ENCODE data around the gene APBB1IP.

Gene APBB1IP

DNA sequence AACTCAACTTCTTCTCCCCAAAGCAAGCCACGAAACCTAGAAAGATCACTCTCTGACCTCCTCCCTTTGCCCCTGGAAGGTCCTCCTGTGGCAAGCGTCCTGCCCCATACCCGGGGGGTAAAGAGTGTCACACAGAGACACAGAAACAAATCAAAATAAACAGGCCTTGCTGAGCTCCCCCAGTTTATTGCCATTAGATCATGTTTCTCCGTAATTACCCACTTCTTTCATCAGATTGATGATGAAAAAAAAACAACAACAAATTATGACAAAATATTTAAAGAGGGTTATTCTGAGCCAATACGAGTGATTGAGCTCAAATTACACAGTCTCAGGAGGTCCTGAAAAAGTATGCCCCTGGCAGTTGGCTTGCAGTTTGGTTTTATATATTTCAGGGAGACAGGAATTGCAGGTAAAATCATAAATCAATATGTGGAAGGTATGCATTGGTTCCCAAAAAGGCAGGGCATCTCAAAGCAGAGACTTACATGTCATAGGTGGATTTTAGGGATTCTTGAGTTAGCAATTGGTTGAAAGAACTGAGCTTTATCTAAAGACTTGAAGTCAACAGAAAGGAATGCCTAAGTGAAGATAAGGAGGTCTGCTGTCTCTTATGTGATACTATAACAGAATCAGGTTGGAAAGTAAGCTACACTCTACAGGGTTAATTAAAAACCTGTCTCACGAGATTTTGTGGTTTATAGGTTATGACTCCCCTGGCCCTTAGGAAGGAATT is 86.2 kb downstream of the APBB1IP start:
- no peak overlapping the region for H3K4me3 Mint-ChIP-seq
- H3K4me1 Mint-ChIP-seq (ENCODE audit: low read depth): peaks cover 7% of the 10 kb centered on the region
- H3K9me3 Mint-ChIP-seq: peaks cover 4% of the 10 kb centered on the region
- peak overlapping the region; percentile 5 for H3K27ac Mint-ChIP-seq
- peaks cover 43% of the 10 kb centered on the region for H3K36me3 Mint-ChIP-seq (ENCODE audit: low read depth)
- H3K27me3 Mint-ChIP-seq (ENCODE audit: low read depth): no peaks in the 10 kb centered on the region

DNA sequence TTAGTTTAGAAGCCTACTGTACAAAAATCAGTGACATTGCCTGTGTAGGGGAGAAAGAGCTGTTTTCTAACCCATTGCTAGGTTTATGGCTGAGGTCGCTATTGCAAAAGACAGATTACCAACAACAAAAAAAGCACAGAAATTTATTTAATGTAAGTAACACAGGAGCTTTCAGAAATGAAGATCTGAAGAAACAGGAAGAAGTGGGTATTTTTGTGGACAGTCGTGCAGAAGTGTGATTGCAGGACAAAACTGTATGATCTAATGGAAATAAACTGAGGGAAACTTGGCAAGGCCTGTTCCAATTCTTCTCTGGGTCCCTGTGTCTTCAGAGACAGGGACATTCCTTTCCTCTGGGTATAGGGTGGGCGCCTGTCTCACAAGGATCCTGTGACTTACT is 87.4 kb downstream of the APBB1IP start:
- Mint-ChIP-seq H3K27ac (no peak overlapping the region), H3K9me3 (no peaks in the 10 kb centered on the region), H3K27me3 (ENCODE audit: low read depth) (no peaks in the 10 kb centered on the region), H3K4me1 (ENCODE audit: low read depth) (peaks cover 3% of the 10 kb centered on the region), H3K36me3 (ENCODE audit: low read depth) (peaks cover 32% of the 10 kb centered on the region), H3K4me3 (no peak overlapping the region)

DNA sequence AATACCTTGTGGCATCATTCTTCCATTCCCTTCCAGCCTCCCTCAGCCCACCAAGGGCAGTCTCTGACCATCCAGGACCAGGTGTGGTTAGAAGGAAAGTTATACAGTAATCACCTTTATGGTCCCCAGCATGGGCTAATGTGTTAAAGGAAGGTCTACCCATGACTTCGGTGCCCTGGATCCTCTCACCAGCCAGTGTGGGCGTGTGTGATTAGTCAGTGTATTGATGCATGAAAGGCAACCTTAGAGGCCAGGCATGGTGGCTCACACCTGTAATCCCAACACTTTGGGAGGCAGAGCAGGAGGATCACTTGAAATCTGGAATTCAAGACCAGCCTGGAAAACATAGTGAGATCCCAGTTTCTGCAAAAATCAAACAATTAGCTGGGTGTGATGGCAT is 88.9 kb downstream of the APBB1IP start:
- peaks cover 30% of the 10 kb centered on the region for H3K36me3 Mint-ChIP-seq (ENCODE audit: low read depth)
- no peak overlapping the region for H3K4me3 Mint-ChIP-seq
- H3K4me1 Mint-ChIP-seq (ENCODE audit: low read depth): peaks cover 3% of the 10 kb centered on the region
- peak overlapping the region; percentile 3 for H3K27ac Mint-ChIP-seq
- no peaks in the 10 kb centered on the region for H3K9me3 Mint-ChIP-seq
- H3K27me3 Mint-ChIP-seq (ENCODE audit: low read depth): no peaks in the 10 kb centered on the region

DNA sequence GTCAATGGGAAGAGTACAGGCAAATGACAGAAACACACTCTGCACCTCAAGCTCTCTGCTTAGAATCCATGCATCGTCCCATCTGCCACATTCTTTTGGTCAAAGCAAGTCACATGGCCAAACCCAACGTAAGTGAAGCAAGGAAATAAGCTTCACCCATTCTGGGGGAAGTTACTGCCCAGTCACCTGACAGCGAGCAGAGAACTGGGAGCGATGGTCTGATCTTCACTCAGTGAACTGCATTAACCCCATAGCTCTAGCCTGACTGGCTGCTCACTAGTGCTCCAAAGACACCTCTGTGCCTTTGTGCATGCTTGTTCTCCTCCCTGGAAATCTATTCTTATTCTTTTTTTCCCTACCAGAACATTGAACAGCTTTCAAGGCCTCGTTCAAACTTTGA is 89.9 kb downstream of the APBB1IP start:
- H3K27me3 Mint-ChIP-seq (ENCODE audit: low read depth): no peaks in the 10 kb centered on the region
- no peak overlapping the region for H3K4me3 Mint-ChIP-seq
- H3K4me1 Mint-ChIP-seq (ENCODE audit: low read depth): peaks cover 3% of the 10 kb centered on the region
- H3K27ac Mint-ChIP-seq: no peak overlapping the region
- H3K36me3 Mint-ChIP-seq (ENCODE audit: low read depth): peaks cover 26% of the 10 kb centered on the region
- H3K9me3 Mint-ChIP-seq: no peaks in the 10 kb centered on the region

DNA sequence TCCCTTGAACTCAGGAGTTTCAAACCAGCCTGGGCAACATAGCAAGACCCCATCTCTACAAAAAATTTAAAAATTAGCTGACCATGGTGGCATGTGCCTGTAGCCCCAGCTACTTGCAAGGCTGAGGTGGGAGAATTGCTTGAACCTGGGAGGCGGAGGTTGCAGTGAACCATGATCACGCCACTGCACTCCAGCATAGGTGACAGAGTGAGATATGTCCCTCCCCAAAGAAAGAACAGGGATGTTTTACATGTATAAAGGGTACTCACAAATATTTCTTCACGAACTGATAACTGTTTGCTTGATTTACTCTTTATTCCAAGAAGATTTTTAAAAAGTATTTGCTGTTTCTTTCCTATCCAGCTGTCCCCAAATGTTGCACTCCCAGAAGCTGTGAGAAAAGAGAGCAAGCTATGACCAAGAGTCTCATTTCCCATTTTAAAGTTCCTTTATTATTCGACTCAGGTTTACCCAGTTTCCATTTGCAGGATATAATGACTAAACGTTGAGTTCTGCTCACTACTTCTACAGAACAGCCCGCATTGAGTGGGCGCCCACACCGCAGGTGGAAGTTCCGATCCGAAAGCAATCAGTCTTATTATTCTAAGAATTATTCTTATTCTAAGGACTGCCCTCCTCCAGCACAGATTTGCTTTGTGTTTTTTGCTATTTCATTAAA is 90.7 kb downstream of the APBB1IP start:
- H3K36me3 Mint-ChIP-seq (ENCODE audit: low read depth): peaks cover 29% of the 10 kb centered on the region
- H3K9me3 Mint-ChIP-seq: no peaks in the 10 kb centered on the region
- no peaks in the 10 kb centered on the region for H3K27me3 Mint-ChIP-seq (ENCODE audit: low read depth)
- H3K27ac Mint-ChIP-seq: no peak overlapping the region
- no peak overlapping the region for H3K4me3 Mint-ChIP-seq
- peaks cover 3% of the 10 kb centered on the region for H3K4me1 Mint-ChIP-seq (ENCODE audit: low read depth)

DNA sequence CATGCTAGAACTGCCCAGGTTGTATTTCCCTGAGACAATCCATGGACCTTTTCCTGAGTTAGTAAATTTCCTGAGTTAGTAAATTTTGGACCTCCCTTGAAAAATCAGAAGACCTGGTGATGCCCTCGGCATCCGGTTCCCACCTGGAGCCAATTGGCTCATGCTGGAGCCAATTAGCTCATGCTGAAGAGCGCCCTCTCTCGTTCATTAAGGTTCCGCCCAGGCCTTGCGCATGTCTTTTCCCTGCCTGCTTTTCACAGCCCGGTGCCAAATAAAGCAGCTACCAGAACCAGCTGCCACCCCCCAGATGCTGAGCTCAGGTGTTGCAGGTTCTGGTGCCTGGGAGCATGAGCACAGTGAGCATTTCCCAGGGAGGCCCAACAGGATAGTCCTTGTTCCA is 96.2 kb downstream of the APBB1IP start:
- Mint-ChIP-seq H3K27ac (no peak overlapping the region), H3K4me3 (no peak overlapping the region), H3K36me3 (ENCODE audit: low read depth) (peaks cover 24% of the 10 kb centered on the region), H3K9me3 (no peaks in the 10 kb centered on the region), H3K4me1 (ENCODE audit: low read depth) (no peaks in the 10 kb centered on the region), H3K27me3 (ENCODE audit: low read depth) (no peaks in the 10 kb centered on the region)

DNA sequence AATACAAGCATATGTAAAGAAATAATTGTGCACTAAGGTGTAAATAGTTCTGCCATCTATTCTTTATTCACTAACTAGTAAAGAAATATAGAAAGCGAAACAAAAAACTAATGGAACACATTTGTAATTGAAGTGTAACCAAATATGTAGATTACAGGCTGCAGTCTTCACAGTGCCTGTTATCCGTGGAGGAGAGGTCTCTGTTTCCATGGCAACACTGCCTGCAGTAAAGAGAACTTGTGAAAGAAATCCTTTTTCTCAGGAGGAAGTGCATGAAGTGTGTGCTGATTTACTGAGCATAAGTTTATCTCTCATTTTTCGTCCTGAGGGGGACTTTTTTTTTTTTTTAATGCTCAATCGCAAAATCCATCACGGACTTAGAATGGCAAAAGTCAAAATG is 102.5 kb downstream of the APBB1IP start:
- Mint-ChIP-seq H3K36me3 (ENCODE audit: low read depth) (peaks cover 35% of the 10 kb centered on the region), H3K27me3 (ENCODE audit: low read depth) (no peaks in the 10 kb centered on the region), H3K4me1 (ENCODE audit: low read depth) (peaks cover 11% of the 10 kb centered on the region), H3K9me3 (no peaks in the 10 kb centered on the region), H3K4me3 (no peak overlapping the region), H3K27ac (no peak overlapping the region)

DNA sequence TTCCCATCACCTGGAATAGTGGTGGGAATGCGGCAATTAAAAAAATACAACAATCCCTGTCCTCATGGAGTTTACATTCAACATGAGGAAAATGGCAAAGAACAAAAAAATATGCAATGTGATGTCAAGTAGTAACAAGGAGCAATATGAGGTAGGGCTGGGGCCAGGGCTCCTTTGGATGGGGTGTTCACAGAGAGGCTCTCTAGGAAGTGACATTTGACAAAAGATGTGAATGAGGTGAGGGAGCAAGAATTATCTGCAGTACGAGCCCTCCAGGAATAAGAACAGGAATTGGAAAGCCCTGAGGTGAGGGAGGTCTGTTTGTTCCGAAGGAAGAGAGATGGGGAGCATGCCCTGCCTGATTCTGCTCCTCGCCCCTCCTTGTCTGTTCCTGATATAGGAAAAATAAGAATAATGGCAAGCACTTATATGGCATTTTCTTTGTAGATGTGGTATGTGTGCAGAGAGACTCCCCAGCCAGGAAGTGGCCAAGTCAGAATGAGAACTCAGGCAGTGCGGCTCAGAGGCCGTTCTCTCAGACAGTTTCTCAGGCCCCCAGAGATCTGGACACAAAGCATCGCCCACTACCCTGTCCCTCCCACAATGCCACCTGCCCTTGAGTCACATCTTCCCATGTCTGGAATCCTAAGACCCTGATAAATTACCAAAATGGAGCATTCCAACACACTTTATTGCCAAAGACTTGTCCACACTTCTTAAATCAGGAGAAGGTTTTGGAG is 105.6 kb downstream of the APBB1IP start:
- Mint-ChIP-seq H3K27me3 (ENCODE audit: low read depth) (no peaks in the 10 kb centered on the region), H3K4me1 (ENCODE audit: low read depth) (peaks cover 11% of the 10 kb centered on the region), H3K27ac (peak overlapping the region; percentile 64), H3K9me3 (no peaks in the 10 kb centered on the region), H3K36me3 (ENCODE audit: low read depth) (peaks cover 43% of the 10 kb centered on the region), H3K4me3 (no peak overlapping the region)

DNA sequence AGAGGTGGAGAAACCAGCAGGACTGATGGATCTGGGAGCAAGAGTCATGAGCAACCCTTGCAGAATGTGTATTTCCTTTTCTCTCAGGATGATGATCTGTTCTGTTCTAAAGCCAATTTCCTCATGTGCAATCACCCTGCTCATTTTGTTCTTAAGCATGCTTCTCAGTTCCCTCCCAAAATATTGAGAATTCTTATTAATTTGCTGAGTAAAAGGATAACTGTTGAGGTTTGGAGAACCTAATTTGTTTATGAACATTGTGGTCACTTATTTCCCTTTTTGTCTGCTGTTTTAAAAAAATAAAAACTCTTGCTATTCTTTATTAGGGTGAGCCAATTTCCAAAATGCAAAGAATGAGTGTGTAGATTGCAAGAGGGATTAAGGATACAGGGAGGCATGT is 106.8 kb downstream of the APBB1IP start:
- Mint-ChIP-seq H3K9me3 (peaks cover 10% of the 10 kb centered on the region), H3K27me3 (ENCODE audit: low read depth) (no peaks in the 10 kb centered on the region), H3K36me3 (ENCODE audit: low read depth) (peaks cover 53% of the 10 kb centered on the region), H3K4me1 (ENCODE audit: low read depth) (peaks cover 11% of the 10 kb centered on the region), H3K27ac (no peak overlapping the region), H3K4me3 (no peak overlapping the region)

DNA sequence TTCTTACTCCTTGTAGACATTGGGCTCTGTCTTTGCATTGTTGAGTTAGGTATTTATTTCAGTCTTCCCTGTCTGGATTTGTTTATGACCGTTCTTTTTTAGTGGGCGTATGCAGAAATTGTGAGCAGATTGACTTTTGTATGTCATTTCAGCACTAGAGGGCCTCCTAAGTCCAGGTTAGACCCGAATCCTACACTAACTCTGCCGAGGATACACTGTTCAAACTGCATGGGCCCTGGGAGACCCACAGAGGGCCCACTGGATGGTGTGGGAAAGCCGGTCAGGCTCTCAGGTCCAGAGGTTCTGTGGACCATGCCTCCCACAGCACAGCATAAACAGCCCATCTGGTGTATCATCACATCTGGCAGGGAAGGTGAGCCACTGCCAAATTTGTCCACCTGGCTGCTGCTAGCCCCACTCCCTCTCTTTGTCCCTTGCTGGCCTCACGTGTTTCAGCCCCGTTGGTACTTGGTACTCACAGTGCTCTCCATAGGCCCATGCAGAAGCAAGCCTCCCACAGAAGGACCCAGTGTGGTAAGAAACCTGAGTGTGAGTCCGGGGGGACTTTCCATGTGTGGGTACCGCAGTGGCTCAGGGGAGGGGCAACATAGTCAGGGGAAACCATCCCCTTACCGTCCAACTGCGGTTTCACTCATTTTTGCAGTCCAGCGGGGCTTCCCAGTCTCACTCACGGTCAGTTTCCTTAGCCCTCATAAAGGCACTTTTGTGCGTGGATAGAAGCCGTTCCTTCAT is 112.8 kb downstream of the APBB1IP start:
- Mint-ChIP-seq H3K27ac (no peak overlapping the region), H3K4me3 (no peak overlapping the region), H3K36me3 (ENCODE audit: low read depth) (peaks cover 70% of the 10 kb centered on the region), H3K27me3 (ENCODE audit: low read depth) (no peaks in the 10 kb centered on the region), H3K9me3 (peaks cover 20% of the 10 kb centered on the region), H3K4me1 (ENCODE audit: low read depth) (no peaks in the 10 kb centered on the region)

DNA sequence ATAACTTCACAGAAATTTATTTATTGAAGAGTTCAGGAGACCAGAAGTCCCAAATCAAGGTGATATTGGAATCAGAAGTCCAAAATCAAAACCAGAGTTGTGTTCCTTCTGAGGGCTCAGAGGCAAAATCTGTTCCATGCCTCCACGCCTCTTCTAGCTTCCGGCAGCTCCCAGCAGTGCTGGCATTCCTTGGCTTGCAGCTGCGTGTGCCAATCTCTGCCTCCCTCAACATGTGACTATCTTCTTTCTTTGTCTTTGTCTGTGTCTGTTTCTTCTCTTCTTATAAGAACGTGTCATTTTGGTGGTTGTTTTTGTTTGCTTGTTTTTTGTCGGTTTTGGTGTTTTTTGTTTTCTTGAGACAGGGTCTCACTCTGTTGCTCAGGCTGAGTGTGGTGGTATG is 116.1 kb downstream of the APBB1IP start:
- H3K36me3 Mint-ChIP-seq (ENCODE audit: low read depth): peaks cover 48% of the 10 kb centered on the region

DNA sequence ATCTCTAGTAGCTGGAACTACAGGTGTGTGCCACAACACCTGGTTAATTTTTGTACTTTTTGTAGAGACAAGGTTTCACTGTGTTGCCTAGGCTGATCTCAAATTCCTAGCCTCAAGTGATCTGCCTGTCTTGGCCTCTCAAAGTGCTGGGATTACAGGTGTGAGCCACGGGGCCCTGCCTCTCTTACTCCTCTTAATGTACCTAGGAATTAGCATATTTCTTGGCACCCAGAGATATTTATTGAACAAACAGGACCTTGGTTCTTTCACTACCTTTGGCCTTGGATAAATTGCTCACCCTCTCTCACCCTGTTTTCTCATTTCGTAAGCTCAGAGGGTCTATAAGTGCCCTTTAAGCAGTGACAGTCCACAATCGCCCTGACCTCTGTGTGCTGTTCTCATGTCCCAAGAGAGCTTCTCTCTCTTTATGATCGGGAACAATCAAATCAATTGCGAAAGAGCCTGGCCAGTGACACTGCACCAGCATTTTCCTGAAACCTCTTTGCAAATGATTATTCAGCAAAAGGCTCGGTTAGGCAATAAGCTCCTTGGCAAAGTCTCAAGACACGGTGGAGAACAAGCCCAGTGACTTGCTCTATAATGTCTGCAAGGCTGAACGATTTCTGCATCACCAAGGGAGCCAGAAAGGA is 117.7 kb downstream of the APBB1IP start:
- H3K9me3 Mint-ChIP-seq: peaks cover under 1% of the 10 kb centered on the region
- H3K4me3 Mint-ChIP-seq: no peak overlapping the region
- no peaks in the 10 kb centered on the region for H3K4me1 Mint-ChIP-seq (ENCODE audit: low read depth)
- peak overlapping the region; percentile 12 for H3K27ac Mint-ChIP-seq
- no peaks in the 10 kb centered on the region for H3K27me3 Mint-ChIP-seq (ENCODE audit: low read depth)
- H3K36me3 Mint-ChIP-seq (ENCODE audit: low read depth): peaks cover 44% of the 10 kb centered on the region

More for the DNA sequence above, 116.1 kb downstream of the APBB1IP start:
- H3K4me3 Mint-ChIP-seq: no peak overlapping the region
- H3K27ac Mint-ChIP-seq: no peak overlapping the region
- H3K9me3 Mint-ChIP-seq: peaks cover 16% of the 10 kb centered on the region
- H3K4me1 Mint-ChIP-seq (ENCODE audit: low read depth): no peaks in the 10 kb centered on the region
- H3K27me3 Mint-ChIP-seq (ENCODE audit: low read depth): no peaks in the 10 kb centered on the region

DNA sequence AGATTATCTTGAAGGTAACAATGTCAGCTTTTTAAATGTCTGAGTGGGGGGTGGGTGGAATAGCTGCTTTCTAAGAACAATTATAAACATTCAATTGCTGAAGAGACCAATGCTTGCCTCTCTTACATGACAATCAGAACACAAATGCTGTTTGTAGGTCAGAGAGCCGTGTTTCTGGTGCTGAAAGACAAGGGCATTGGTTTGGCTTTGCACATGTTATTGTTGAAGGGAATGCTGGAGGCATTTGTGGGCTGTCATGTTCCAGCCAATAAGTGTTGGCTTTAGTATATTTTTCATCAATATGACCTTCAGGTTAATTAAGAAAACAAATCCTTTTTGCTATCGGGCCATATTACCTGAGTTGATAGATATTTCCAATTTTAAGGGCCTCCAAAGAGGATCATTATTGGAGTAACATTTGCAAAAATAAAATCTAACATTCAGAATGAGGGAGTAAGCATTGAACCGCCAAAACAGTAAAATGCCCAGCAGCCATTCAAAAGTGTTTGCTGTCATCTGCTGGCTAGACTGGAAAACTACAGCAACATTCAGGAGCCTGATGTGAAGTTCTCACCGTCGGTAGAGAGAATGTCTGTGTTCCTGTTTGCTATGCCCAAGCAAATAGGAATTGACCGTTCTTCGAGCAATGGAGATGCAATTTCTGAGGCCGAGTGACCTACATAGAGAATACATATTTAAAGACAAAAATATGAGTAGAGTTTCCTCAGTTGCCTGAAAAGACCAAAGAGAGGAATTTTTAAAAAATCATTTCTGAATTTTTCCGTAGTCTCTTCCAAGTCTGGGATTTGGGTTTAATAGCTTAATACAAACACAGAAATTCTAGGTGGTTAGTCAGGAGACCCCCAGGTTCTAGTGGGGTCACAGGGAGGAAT is 118.9 kb downstream of the APBB1IP start:
- peaks cover 39% of the 10 kb centered on the region for H3K36me3 Mint-ChIP-seq (ENCODE audit: low read depth)

More for the DNA sequence above, 118.9 kb downstream of the APBB1IP start:
- Mint-ChIP-seq H3K27me3 (ENCODE audit: low read depth) (no peaks in the 10 kb centered on the region), H3K9me3 (no peaks in the 10 kb centered on the region), H3K4me3 (no peak overlapping the region), H3K27ac (no peak overlapping the region), H3K4me1 (ENCODE audit: low read depth) (no peaks in the 10 kb centered on the region)

Measured in T-helper 1 cell treated with Interleukin-12 subunit alpha and Interleukin-12 subunit beta and Interleukin-4 antibody, amounts not matched to agents 30 μg/mL and 1 μg/mL, for 36 hours (primary cell).